G401 (cell line): ENCODE measurements around the gene CST5. TPM values are rescaled to one million over a fixed set of nuclear protein-coding genes. Genes with fewer than 3 reads are reported as not detected.
"Not testable (repeated sequence)": the region's sequence is repeated elsewhere in the genome, so short reads cannot be mapped to it uniquely, and the experiment has no call there.

Experiments
- DNase-seq: peaks from one replicate; pipeline ENCODE4 v3.0.0-alpha.2; 2015; ENCODE audit warnings: low spot score
- in situ Hi-C: cut with HindIII; loops from 2 replicates; pipeline ENCODE4 v1.10.0; 2016; ENCODE audit warnings: low sequenced_read_pairs, mixed read lengths
- total RNA-seq: library from RNA; depleted of rRNA; stranded (reverse); fragments of >200 nt; shearing (Covaris generic); gene quantifications from 2 replicates; pipeline ENCODE4 v1.2.3, GENCODE V29; 2014; rRNA removed

Gene CST5
- total RNA-seq, 1 experiment from 2014 or later, result not detected

DNA sequence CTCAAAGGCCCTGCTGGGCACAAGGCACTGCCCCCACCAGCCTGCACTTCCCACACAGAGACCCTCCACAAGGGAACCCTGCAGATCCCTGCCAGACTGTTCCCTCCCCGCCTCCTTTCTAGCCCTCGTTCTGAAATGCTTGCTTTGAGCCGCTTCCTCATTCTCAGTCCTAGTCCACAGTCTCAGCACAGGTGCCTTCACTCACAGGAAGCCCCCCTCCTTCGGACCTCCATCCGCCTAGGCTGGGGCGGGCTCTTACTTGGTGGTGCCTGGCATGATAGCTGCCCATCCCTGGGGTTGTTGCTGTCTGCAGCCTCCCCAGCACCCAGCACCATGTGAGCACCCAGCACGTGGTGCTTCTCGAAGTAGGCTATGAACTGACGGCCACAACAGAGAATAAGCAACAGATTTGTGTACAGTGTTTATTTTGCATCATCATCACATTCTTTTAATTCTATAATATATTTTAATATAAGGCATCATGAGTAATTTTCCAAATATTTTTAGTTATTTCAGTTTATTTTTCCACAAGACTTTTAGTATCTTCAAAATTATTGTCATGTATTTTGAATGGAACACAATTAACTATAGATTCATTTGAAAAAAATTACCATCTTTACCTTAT, 12.3 kb downstream of the CST5 start:
- no peak for DNase-seq
- in situ Hi-C loops, result no loop called here

DNA sequence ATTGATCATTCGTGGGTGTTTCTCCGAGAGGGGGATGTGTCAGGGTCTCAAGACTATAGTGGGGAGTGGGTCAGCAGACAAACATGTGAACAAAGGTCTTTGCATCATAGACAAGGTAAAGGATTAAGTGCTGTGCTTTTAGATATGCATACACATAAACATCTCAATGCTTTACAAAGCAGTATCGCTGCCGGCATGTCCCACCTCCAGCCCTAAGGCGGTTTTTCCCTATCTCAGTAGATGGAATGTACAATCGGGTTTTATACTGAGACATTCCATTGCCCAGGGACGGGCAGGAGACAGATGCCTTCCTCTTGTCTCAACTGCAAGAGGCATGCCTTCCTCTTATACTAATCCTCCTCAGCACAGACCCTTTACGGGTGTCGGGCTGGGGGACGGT, 18.8 kb downstream of the CST5 start:
- in situ Hi-C loops, DNase-seq: not testable (repeated sequence)

DNA sequence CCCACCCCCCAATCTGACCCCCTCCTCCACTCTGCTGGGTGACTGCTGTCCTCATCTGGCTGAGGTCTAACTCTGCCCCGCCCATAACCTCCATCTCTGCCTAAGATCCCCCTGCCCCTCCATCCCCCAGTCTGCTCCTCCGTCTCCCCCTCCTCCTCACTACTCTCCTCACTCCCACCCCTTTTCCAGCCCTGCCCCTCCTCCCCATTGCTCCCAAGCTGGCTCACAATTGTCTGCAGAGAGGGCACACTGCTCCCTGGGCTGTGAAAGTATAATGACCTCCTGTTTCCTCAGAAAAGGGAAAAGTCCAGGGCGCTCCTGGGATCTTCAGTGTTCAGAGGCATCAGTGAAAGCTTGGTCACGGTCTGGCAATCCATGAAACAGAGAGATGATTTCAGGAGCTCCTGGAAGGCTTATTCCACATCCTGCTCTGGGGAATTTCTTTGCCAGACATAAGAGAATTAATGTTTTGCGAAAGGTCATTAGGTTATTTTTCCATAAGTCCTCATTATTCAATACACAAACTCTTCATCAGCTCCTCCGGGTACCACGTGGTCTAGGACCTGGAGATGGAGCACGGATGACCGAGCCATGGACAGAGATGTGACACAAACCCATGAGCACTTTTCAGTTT, 21.5 kb downstream of the CST5 start:
- no peak for DNase-seq
- in situ Hi-C loops, result no loop called here

GRCh38 chr20:23856736-23857135, 22.8 kb downstream of the CST5 start:
- in situ Hi-C loops, result no loop called here
- DNase-seq, result no peak

- in situ Hi-C loops, result no loop called here
- no peak for DNase-seq
These were observed 23.3 kb downstream of the CST5 start for GRCh38 chr20:23856226-23856625.

DNA sequence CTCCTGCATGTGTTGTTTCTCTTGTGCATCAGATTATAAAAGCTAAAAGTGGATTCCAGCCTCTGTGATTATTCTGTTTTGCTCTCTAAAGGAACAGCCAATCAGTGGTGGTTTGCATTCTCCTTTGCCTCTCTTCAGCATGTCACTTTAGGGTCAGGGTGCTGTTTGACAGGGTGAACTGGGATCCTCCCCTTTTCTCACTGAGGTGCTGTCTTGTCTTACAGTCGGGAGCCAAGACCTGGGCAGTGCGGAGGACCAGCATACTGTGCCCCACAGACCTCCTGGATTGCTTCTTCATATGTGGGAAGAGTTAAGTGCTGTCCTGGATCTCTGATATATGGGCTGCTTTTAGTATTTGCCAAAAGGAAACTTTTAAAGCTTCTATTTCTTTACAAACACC, 37.9 kb downstream of the CST5 start:
- DNase-seq, result no peak
- in situ Hi-C loops, result no loop called here

- in situ Hi-C loops, result no loop called here
- no peak for DNase-seq
These were observed 43.8 kb downstream of the CST5 start for GRCh38 chr20:23835716-23836115.

DNA sequence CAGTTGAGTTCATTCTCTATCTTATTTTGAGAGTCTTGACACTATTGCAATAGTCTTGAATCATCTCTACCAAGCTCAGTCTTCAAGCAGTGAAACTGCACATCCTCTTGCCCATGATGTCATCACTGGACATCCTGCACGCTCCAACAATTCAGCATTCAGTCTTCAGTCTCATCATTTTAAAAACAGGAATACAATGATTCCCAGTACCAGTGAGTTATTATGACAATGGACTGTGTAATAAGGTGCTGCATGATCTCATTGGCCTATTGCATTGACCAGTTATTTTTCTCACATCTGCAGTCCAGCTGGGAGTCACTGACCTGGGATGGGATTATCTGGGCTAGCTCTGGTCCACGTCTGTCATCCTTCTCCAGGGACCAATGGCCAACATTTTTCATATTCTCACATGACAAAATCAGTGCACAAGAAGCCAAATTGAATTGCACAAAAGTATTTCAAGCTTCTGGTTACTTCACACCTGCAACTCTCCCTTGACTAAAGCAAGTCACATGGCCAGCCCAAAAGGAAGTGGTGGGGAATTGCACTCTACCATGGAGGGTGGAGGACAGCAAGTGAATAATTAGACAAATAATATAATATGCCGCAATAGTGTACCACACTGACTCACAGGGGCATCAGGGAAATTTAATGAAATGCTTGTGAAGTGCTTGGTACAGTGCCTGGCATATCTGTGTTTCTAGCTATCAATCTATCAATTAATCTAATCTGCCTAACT, 46.6 kb downstream of the CST5 start:
- in situ Hi-C loops, result no loop called here
- no peak for DNase-seq

- in situ Hi-C loops, DNase-seq: not testable (repeated sequence)
These were observed 47.6 kb downstream of the CST5 start for GRCh38 chr20:23831961-23832360.

DNA sequence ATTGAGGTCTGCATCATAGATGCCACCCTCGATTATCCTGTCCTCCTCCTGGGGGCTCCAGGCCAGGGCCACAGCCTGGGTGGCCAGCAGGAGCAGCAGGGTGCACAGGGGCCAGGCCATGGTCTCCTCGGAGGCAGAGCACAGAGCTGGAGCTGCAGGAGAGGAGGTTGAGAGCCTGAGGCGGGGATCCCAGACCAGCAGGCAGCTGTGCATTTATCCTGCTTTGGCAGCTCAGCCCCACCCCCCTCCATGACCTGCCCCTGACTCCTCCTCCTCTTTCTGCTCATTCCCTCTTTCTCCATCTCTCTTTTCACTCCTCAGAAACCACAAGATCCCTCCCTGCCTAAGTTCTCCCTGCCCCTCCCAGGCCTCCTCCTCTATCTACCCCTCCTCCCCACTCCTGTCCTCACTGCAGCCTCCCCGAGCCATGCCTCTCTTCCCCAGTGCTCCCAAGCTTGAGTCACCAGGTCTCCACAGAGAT, 53.0 kb downstream of the CST5 start, which contains the start of gene CST2:
TSS of gene CST2 (minus strand) at position 189 of the 481 bp plus-strand sequence. CDS start at position 120, 69 bp downstream.
- in situ Hi-C loops, result no loop called here
- DNase-seq, result no peak

Other genes with a start within 250 kb of the CST5 start
- 26.7 and 56.5 TPM in 2 replicates for gene CST3, start 241.8 kb downstream of the CST5 start, total RNA-seq
- gene CST4, start 190.7 kb downstream of the CST5 start, total RNA-seq, result not detected in 2 replicates
- not detected in 2 replicates for gene CST1, start 128.8 kb downstream of the CST5 start, total RNA-seq
- not detected in 2 replicates for gene CST2, start 53.0 kb downstream of the CST5 start, total RNA-seq
- not detected in 2 replicates for gene GGTLC1, start 109.0 kb upstream of the CST5 start, total RNA-seq